SHP77 (cell line): Measurements from ENCODE around the gene CPED1.
"Not testable (repeated sequence)": the region's sequence is repeated elsewhere in the genome, so short reads cannot be mapped to it uniquely, and the experiment has no call there.

Experiments used
- DNase-seq, 2 experiments: peaks; one replicate each; lab custom pipeline; 2025; lab: John Stamatoyannopoulos, UW

CPED1 gene

DNA sequence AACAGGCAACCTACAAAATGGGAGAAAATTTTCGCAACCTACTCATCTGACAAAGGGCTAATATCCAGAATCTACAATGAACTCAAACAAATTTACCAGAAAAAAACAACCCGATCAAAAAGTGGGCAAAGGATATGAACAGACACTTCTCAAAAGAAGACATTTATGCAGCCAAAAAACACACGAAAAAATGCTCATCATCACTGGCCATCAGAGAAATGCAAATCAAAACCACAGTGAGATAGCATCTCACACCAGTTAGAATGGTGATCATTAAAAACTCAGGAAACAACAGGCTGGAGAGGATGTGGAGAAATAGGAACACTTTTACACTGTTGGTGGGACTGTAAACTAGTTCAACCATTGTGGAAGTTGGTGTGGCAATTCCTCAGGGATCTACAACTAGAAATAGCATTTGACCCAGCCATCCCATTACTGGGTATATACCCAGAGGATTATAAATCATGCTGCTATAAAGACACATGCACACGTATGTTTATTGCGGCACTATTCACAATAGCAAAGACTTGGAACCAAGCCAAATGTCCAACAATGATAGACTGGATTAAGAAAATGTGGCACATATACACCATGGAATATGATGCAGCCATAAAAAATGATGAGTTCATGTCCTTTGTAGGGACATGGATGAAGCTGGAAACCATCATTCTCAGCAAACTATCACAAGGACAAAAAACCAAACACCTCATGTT is 264.2 kb downstream of the CPED1 start:
- DNase-seq = not testable (repeated sequence)

- no peak for DNase-seq
These were observed 271.3 kb downstream of the CPED1 start for GRCh38 chr7:121259826-121260225.

DNA sequence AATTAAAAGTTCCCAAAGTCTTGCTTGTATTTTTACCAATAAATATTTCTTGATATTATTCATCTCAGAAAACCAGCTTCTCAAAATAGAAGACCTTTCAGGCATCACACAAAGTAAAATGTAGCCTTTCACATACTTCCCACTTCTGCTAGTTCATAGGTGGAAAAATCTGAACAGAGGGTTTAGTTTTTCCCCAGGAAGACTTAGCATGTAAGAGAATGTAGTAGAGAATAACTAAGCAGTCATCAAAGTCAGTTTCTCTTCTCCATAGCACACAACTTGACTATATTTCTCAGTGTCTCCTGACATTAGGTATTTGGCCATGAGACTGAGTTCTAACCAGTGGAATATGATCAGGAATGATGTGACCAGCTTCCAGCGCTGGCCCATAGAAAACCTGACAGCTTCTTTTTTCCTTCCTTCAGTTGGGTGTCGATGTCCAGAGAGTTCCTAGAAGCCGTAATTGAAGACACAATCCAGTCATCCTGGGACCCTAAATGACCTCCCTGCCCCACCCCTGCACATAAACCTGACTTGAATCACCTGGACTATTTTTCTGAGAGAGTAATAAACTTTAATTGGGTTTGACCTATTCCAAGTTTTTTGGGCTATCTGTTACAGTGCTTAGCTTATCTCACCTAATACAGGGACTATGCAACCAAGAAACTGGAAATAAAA is 272.8 kb downstream of the CPED1 start:
- no peak for DNase-seq

- DNase-seq = no peak
These were observed 273.7 kb downstream of the CPED1 start for GRCh38 chr7:121262221-121262620.

- no peak for DNase-seq
These were observed 274.5 kb downstream of the CPED1 start for GRCh38 chr7:121262969-121263368.

DNA sequence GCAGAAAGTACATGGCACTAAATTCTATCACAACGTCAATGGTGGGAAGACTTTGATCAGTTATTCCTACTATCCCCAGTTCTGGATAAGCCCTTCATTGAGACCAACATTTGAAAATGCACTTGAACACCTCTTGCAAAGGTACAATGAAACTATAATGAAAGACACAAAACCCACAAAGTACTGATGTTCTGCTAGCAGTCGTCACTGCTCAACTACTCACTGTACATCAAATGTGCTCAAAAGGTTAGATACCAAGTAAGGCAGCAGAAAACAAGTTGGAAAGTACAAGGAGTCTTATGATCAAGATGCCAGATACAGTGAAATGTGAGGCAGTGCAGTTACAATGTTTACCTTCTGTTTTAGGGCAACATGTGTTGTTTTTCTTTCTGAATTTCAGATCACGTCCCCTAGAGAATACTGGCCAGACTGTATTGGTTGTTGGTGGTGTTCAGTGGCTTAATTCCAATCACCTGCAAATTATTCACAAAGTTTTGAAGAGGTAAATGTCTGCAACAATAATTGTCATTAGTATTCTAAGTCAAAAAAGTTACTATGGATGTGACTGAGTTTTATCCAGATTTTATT is 277.9 kb downstream of the CPED1 start:
- DNase-seq = no peak

GRCh38 chr7:121267612-121268011 is 279.1 kb downstream of the CPED1 start:
- DNase-seq = no peak

- no peak for DNase-seq
These were observed 281.3 kb downstream of the CPED1 start for GRCh38 chr7:121269798-121270197.

GRCh38 chr7:121271098-121271497 is 282.6 kb downstream of the CPED1 start:
- DNase-seq = no peak

DNA sequence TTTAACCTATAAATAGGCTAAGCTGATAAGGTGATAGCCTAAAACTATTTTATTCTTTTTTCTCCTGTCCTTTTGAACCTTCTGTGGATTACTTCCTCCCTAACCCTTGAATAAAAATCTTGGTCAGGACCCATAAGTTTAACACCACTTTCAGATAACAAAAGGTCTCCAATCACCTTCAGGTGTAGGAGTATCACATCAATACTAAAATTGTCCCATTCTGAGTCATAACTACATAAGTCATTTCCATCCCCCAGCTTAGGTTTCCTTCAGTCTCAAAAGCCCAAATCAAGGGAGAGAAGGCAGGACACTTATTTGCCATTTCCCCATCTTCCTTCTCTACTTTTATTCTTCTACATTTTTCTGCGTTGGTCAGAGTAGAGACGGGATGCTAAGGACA is 283.4 kb downstream of the CPED1 start:
- DNase-seq = no peak

GRCh38 chr7:121272676-121273075 is 284.2 kb downstream of the CPED1 start:
- DNase-seq = no peak

DNA sequence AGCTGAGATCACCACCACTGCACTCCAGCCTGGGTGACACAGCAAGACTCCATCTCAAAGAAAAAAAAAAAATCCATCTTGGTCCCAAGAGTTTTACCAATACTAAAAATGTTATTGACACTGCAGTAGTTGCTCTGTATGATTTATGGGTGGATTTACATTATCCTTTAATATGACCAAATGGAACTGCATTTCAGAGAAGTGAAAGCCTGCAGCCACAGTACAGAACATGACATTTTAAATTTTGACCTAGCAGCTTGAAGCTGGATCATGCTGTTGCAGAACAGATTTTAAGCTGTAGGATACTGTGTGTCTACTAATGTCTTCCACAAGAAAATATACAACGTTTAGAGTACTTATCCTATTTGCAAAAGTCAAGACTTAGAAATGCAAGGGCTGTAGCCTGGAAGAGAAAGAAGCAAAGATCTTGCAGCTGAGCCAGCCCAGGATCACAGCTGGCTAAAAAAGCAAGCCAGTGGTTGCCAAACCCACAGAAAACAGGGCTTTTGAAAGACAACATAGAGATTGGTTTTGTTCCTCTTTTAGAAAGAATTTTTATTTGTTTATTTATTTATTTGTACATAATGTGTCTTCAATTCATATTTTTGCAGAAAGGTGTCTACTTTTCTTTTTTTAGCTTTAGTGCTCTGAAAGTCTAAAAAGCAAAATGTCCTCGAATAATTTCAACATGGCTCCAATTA is 285.1 kb downstream of the CPED1 start:
- no peak for DNase-seq

GRCh38 chr7:121274467-121274866 is 286.0 kb downstream of the CPED1 start:
- DNase-seq = no peak

DNA sequence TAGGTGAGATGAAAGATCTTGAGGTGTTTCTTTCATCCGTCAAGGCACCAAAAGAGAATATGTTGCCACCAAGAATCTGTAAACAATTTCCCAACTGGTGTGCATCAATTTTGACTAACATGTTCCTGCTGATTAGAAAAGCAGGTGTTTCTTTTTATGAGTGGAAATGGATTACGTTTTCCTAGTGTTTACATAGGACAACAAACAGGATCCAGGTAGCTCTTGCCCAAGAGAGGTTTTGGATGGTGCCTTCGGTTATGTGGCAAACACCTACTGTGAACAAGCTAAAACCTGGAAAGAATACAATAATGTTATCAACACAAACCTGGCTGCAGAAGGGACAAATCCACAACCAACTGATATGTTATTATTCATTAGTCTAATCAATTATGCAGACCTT is 286.7 kb downstream of the CPED1 start:
- no peak for DNase-seq

- no peak for DNase-seq
These were observed 287.8 kb downstream of the CPED1 start for GRCh38 chr7:121276313-121276712.

GRCh38 chr7:121278120-121279021 is 289.9 kb downstream of the CPED1 start:
- no peak for DNase-seq

DNA sequence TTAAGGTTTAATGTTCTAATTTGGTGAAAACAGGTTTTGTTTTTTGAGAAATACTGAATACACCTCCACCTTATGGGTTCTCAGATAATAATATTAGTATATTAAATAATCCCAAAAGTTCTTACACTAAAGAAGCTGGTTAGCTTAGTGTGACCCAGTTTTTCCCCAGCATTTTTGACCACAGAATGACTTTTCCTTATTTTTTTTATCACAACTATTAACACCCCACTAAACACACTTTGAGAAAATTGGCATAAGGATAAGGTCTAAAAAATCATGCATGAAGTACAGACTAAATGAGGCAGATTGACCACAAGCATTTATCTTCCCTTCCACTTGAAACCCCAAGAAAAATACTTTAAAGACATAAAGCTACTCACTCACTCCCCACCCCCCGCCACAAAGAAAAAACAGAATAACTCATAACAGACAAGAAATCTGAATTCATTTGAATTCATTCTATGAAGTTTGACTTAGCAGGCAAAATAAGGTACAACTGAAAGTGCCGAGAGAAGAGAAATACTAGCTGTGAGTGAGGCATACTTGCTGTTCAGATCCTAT is 290.6 kb downstream of the CPED1 start:
- no peak for DNase-seq

DNA sequence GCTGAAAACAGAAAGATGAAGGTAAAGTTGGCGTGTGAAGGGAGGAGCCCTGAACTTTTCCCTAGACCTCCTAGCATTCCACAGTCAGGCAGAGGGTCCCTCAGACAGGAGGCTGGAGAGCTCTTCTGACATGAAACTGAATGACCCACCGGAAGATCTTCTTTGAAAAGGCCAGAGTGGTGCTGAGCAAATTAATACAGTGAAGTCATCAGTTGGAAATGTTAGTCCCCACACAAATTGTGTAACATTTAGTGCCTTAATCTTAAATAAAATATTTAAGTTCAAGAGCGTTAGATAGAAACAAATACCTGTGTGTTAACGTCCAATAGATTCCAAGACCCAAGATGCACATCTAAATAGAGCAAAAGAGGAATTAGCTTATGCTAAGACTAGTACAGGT is 291.3 kb downstream of the CPED1 start:
- DNase-seq = no peak

DNA sequence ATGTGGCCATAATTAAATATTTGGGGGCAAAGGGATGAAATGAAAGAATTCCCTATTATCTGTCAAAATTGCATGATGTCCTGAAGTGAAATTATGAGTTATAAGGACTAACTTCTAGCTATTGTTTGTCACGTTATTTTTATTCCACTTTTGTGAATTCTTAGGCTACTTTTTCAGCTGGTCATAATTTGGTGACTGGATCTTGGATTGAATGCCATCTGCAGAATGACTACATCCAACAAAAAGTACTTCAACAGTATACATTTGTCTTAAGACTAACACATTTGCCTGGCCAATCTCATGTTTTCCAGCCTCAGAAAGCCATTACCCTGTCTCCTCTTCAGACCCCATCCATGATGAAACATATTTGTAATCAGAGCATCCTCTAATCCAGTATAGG is 292.1 kb downstream of the CPED1 start:
- DNase-seq = no peak

GRCh38 chr7:121282129-121282528 is 293.6 kb downstream of the CPED1 start:
- no peak for DNase-seq

- DNase-seq = no peak
These were observed 296.7 kb downstream of the CPED1 start for GRCh38 chr7:121285066-121285667.
